Endometrium (tissue), 2 donors: ENCODE results near the gene PKP3.

Source experiments
- FAIRE-seq: peaks from 2 replicates; lab custom pipeline; 2012; peaks lifted over from hg19 to GRCh38; lab: Jason Lieb, UNC
- donor health status: control.
- donor health status: control.

PKP3 gene

GRCh38 chr11:363948-364761 is 29.9 kb upstream of the PKP3 start:
- no peak for FAIRE-seq

GRCh38 chr11:364991-365725 is 28.9 kb upstream of the PKP3 start:
- FAIRE-seq = no peak

GRCh38 chr11:365831-366230 is 28.2 kb upstream of the PKP3 start:
- FAIRE-seq = no peak

GRCh38 chr11:367956-368413 is 26.0 kb upstream of the PKP3 start:
- no peak for FAIRE-seq

GRCh38 chr11:368414-369335 is 25.3 kb upstream of the PKP3 start:
- no peak for FAIRE-seq

- no peak for FAIRE-seq
Measured at GRCh38 chr11:369336-370018, 24.5 kb upstream of the PKP3 start, which contains the start of gene B4GALNT4. Gene B4GALNT4, plus strand, starts transcription at chr11:369499. Its CDS starts 305 bp downstream, at chr11:369804.

- FAIRE-seq = no peak
Measured at GRCh38 chr11:370070-370941, 23.7 kb upstream of the PKP3 start.

- no peak for FAIRE-seq
Measured at GRCh38 chr11:371051-371450, 23.0 kb upstream of the PKP3 start.

- no peak for FAIRE-seq
Measured at GRCh38 chr11:371716-372590, 22.1 kb upstream of the PKP3 start.

GRCh38 chr11:372809-373715 is 20.9 kb upstream of the PKP3 start:
- FAIRE-seq = no peak

- no peak for FAIRE-seq
Measured at GRCh38 chr11:373716-374551, 20.1 kb upstream of the PKP3 start.

- FAIRE-seq = no peak
Measured at GRCh38 chr11:375065-376025, 18.7 kb upstream of the PKP3 start.

GRCh38 chr11:376531-377173 is 17.4 kb upstream of the PKP3 start:
- no peak for FAIRE-seq

- no peak for FAIRE-seq
Measured at GRCh38 chr11:377174-377865, 16.7 kb upstream of the PKP3 start.

GRCh38 chr11:377883-378500 is 16.0 kb upstream of the PKP3 start:
- no peak for FAIRE-seq
